ENCODE data around the gene VWA3B. TPM values are rescaled to one million over a fixed set of nuclear protein-coding genes. Genes with fewer than 3 reads are reported as not detected.

Gene VWA3B
- total RNA-seq, 4 donors from 2014 or later: 0.27 TPM; not detected in 3

GRCh38 chr2:98309580-98309979, 222.6 kb downstream of the VWA3B start:
- no peak for DNase-seq
- Histone ChIP-seq H3K9me3 (no peaks in the 10 kb centered on the region), H3K36me3 (no peaks in the 10 kb centered on the region), H3K4me3 (no peak overlapping the region), H3K4me1 (no peaks in the 10 kb centered on the region), H3K27ac (no peak overlapping the region), H3K27me3 (no peaks in the 10 kb centered on the region)
- TF ChIP-seq POLR2A (IDR thresholded peaks at IDR 0.05): no peak
- TF ChIP-seq, protein P1, sequence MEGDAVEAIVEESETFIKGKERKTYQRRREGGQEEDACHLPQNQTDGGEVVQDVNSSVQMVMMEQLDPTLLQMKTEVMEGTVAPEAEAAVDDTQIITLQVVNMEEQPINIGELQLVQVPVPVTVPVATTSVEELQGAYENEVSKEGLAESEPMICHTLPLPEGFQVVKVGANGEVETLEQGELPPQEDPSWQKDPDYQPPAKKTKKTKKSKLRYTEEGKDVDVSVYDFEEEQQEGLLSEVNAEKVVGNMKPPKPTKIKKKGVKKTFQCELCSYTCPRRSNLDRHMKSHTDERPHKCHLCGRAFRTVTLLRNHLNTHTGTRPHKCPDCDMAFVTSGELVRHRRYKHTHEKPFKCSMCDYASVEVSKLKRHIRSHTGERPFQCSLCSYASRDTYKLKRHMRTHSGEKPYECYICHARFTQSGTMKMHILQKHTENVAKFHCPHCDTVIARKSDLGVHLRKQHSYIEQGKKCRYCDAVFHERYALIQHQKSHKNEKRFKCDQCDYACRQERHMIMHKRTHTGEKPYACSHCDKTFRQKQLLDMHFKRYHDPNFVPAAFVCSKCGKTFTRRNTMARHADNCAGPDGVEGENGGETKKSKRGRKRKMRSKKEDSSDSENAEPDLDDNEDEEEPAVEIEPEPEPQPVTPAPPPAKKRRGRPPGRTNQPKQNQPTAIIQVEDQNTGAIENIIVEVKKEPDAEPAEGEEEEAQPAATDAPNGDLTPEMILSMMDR (IDR thresholded peaks at IDR 0.05): no peak

DNA sequence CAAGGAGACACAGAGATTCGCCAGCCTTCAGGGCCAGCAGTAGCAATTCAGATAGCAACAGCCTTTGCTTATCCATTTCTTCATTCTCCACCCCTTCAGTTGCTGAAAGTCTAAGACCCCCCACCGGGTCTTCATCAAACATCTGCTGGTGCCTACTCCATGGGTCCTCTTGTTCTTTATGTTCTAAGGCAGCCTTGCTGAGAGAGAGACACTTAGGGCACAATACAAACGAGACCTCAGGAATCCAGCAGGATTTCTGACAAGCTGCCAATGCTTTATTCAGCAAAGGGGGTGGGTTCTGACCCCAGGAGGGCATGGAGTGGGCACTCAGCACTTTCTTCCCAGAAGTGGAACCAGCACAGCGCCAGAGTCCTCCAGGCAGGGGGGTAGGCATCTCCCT, 223.0 kb downstream of the VWA3B start:
- Histone ChIP-seq H3K4me3 (no peak overlapping the region), H3K36me3 (no peaks in the 10 kb centered on the region), H3K27ac (no peak overlapping the region), H3K9me3 (no peaks in the 10 kb centered on the region), H3K27me3 (no peaks in the 10 kb centered on the region), H3K4me1 (no peaks in the 10 kb centered on the region)
- DNase-seq: no peak
- TF ChIP-seq, protein P1 (IDR thresholded peaks at IDR 0.05): no peak
- no peak for TF ChIP-seq POLR2A (IDR thresholded peaks at IDR 0.05)

DNA sequence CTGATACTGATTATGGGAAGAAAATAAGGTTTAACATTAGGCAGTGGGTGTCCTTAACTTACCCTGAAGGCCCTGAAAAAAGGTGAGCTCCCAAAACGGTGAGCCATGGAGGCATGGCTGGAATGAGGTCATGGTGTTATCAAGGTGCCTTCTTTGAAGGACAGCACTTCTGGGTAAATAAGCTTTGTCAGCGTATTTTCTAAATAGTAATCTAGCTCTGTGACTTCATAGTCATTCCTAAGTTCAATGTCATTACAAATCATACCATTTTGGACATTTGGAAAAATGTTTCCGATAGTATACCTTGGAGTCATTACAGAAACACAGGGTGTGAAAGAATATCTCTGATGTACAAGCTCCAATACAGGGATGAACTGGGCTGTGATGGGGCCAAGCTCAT, 224.1 kb downstream of the VWA3B start:
- no peak for TF ChIP-seq POLR2A (IDR thresholded peaks at IDR 0.05)
- TF ChIP-seq, protein P1 (IDR thresholded peaks at IDR 0.05): no peak
- H3K27me3 ChIP-seq: no peaks in the 10 kb centered on the region
- no peaks in the 10 kb centered on the region for H3K9me3 ChIP-seq
- no peak for DNase-seq
- H3K4me3 ChIP-seq: no peak overlapping the region
- H3K36me3 ChIP-seq: no peaks in the 10 kb centered on the region
- no peaks in the 10 kb centered on the region for H3K4me1 ChIP-seq
- H3K27ac ChIP-seq: no peak overlapping the region

DNA sequence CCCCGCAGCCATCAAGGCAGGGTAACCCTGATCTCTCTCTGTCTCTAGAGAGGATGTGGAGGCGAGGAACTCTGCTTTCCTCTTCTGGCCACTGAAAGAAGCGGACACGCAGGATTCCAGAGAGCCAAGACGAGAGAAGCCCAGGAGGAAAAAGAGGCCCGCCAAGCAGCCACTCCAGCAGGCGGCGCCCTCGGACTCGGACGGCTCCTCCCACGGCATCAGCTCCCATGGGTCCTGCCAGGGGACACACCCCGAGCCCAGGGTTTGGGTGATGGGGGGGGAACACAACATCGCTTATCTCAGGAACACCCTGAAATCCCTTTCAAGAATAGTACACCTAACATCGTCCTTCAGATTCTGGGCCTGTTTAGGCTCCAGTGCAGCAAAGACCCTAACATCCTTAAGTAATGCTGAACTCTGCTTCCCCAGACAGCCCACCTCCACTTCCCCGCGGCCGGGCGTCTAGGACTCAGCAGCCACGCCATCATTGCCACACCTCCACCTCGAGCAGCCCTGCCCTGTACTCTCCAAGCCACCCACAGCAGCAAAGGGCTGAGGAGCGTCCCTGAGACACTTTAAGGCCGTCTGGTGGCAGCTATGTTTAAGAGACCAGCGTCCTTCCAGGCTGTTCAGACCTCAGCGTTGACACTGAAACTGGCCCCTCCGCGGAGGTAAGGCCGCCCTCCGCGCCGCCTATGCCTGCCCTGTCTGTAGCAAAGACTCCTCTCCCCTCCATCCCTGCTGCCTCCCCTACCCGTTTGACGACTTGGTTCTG, 225.0 kb downstream of the VWA3B start:
- Histone ChIP-seq H3K27ac (no peak overlapping the region), H3K4me1 (no peaks in the 10 kb centered on the region), H3K9me3 (no peaks in the 10 kb centered on the region), H3K27me3 (no peaks in the 10 kb centered on the region), H3K36me3 (no peaks in the 10 kb centered on the region), H3K4me3 (no peak overlapping the region)
- TF ChIP-seq POLR2A (IDR thresholded peaks at IDR 0.05): no peak
- TF ChIP-seq, protein P1 (IDR thresholded peaks at IDR 0.05): no peak
- no peak for DNase-seq

DNA sequence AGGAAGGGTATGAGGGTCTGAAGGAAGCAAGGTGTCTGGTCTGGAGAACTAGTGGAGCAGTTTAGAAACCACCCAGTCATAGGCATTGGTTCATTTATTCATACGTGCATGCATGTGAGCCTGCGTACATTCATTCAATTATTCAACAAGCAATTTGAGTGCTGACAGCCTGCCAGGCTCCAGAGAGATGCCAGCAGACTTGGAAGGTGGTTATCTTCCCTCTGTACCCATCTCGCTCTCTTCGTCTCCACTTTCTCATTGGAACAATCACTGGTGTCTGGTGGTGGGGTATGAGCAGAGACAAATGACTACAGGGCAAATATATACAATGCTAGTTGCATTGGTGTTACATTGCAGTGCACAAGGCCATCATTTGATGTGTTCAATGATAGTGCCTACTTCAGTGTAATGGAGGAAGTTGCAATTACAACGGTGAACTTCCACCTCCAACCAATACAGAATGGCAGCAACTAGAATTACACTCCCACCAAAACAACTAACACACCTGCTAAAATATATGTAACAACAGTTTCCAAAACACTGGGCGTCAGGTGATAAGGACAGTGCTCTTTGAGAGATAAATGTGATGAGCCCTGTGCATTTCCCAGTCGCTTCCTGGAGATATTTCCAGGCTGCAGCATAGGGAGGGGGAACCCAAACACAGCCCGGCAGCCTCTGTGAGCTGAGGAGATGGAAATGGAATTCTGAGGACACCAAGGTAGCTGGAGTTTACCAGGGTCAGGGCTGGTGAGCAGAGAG, 226.7 kb downstream of the VWA3B start:
- no peak for DNase-seq
- no peak overlapping the region for H3K27ac ChIP-seq
- no peaks in the 10 kb centered on the region for H3K9me3 ChIP-seq

More for the DNA sequence above, 226.7 kb downstream of the VWA3B start:
- no peaks in the 10 kb centered on the region for H3K4me1 ChIP-seq
- no peak overlapping the region for H3K4me3 ChIP-seq
- TF ChIP-seq POLR2A (IDR thresholded peaks at IDR 0.05): no peak
- TF ChIP-seq, protein P1 (IDR thresholded peaks at IDR 0.05): no peak
- no peaks in the 10 kb centered on the region for H3K36me3 ChIP-seq
- H3K27me3 ChIP-seq: no peaks in the 10 kb centered on the region
